Glomerular visceral epithelial cell (primary cell): ENCODE data around the gene NEO1.

Experiments
- DNase-seq: peaks from one replicate; pipeline ENCODE4 v3.0.0-alpha.2; 2016; ENCODE audit errors: extremely low spot score

Gene NEO1

DNA sequence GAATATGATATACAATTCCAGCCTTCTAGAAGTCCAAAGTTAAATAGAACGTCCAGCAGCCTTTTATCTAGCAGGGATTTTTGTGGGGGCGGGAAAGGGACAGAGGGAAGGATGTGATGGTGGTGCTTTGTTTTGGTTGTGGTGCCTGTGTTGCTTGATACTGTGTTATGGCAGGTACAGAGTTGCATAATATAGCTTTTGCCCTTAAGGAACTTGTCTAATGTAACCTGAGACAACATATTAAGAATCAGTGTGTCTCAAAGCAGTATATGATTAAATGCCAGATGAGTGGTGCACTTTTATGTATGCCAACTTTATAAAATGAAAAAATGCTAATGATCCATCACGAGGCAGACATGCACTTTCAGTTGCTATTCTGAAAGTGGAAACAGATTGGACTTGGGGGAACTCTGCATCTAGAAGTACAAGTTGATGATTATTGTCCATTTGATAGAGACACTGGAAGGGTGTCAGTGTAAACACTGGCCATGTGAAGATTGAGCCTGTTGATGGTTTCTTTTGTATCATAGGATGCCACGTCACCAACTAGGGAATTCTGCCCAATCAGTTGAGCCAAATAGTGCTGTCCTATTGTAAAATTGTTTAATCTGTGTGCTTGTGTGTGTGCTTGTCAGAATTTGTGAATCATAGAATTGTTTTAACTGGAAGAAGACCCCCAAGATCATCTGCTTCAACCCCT, 23.0 kb downstream of the NEO1 start:
- DNase-seq = no peak

- DNase-seq = no peak
Measured at GRCh38 chr15:73078291-73078690, 26.0 kb downstream of the NEO1 start.

DNA sequence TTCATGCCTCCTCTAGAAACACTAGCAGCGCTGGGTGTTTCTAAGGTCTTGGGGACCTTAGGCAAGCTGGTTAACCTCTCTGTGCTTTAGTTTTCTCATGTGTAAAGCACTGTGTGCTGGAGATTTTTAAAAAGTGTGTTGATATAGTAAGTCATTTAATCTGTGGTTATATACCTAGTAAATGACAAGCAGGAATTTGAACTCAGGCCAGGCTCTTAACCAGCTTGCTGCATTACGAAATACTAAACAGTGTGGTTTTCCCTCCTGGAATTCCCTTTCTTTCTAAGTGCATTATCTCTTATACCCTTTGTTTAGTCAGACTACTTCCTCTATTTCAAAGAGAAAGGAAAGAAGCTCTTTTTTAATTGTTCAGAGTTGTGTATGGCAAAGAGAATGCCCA, 26.5 kb downstream of the NEO1 start:
- peak; percentile 74 for DNase-seq

DNA sequence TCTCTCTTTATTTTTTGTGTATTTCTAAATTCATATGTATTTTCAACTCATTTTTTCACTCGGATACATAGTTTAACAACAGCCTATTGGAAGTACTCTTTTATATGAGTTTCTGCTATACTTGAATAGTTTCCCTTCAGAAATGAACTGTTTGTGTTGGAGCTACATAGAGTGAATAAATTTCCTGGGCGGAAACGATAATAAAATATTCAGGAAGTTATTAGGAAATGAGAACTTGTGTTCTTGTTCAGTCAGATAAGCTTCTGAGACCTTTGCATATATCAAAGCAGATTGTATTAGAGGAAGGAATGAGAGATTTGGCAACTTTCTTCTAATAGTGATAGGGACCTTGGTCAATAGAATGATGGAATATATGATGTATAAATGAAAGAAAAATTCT, 27.3 kb downstream of the NEO1 start:
- no peak for DNase-seq

DNA sequence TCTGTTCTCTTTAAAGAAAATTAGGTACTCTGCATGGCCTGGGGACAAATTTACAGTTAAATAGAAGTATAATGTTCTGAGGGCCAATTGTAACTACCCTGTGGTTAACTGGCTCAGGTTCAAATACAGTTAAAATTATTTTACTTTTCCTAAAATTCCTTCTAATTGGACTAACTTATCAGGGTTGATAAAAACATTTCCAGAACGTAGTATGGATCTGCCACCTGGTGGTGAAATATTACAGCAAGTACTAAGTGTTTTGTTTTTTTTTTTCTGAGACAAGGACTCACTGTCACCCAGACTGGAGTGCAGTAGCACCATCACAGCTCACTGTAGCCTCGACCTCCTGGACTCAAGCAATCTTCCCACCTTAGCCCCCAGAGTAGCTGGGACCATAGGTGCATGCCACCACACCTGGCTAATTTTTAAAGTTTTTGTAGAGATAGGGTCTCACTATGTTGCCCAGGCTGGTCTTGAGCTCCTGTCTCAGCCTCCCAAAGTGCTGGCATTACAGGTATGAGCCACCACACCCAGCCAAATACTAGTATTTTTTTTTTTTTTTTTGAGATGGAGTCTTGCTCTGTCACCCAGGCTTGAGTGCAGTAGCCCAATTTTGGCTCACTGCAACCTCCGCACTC, 29.2 kb downstream of the NEO1 start:
- peak; percentile 37 for DNase-seq

DNA sequence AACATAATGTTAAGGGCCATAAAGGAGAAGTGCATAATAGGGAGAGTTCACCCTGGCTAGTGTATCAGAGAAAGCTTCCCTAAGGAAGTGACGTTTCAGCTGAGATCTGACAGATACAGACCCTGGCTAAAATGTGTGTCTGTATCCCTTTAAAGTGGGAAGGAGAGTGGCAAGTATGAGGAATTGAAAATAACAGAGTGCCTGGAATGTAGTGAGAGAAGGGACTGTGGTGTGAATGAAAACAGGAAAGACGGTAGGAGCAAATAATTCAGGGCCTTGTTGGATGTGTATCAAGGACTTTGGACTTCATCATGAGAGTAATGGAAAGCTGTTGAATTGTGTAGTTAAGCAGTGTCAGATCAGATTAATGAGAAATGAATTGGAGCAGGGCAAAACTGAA, 30.5 kb downstream of the NEO1 start:
- no peak for DNase-seq

GRCh38 chr15:73087098-73087497, 34.8 kb downstream of the NEO1 start:
- DNase-seq = no peak

DNA sequence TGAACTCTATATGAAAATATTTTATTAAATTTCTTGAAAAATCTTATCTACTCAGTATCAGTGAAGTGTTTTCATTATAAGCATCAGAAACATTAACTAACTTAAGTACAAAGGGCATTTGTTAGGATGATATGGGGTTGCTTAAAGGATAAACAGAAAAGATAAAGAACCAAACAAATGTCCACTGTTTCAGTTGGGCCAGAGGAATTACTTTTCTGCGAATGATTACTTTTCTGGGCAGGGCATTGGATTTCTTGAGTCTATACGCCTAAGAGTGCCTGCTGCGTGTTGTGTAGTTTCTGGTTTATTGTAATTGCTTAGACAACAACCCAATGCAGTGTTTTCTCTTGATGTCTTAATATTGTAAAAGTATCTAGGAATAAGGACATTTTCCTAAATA, 52.8 kb downstream of the NEO1 start:
- no peak for DNase-seq

DNA sequence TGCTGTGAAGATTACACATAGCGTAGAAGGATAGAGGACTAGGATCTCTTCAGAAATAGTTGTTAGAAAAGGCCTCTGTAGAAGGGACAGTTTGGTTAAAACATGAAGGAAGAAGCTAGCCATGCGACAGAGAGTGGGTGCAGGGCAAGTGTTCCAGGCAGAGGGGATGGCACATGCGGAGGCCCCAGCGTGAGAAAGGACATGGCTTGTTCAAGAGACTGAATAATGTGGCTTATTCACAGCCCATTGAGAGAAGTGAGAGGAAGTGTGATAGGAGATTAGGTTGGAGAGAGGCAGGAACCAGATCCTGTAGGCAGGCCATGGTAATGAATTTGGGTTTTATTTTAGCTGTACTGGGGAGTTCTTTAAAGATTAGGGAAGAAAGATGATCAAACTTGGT, 56.4 kb downstream of the NEO1 start:
- no peak for DNase-seq

GRCh38 chr15:73109765-73110164, 57.5 kb downstream of the NEO1 start:
- DNase-seq = no peak

- no peak for DNase-seq
Measured at GRCh38 chr15:73110201-73110600, 57.9 kb downstream of the NEO1 start.

DNA sequence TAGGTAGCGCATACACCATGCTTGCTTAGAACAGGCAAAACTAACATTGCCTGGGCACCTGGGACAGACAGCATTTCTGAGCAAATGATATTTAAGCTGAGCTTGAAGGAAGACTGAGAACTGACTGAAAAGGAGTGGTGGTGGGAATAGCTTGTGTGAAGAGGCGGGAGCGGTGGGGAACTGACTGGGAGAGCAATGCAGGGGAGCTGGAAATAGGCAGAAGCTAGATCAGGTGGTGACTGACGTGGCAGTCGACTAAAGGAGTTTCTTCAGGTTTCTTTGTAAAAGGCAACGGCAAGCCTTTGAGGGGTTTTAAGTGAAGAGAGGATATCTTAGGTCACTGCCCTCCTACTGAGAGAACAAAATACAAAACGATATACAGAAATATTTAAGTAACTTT, 61.8 kb downstream of the NEO1 start:
- no peak for DNase-seq

- DNase-seq = no peak
Measured at GRCh38 chr15:73116164-73116563, 63.9 kb downstream of the NEO1 start.

DNA sequence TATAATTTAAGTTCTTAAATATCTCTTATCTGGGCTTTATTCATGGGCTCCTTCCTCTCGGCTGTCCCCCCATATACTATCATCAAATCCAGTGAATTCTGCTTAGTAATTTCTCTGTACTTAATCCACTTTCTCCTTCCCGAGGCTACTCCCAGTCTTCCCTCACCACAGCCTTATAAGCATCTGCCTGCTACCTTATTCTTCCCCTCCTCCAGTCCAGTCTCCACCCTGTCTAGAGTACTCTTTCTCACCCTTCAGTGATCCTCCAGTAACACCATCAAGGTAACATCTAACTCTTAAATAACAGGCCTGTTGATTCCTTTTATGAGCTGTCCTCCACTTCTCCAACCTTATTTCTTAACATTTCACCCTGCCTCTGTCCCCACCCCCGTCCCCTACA, 65.8 kb downstream of the NEO1 start:
- no peak for DNase-seq

- DNase-seq = no peak
Measured at GRCh38 chr15:73119478-73119877, 67.2 kb downstream of the NEO1 start.

DNA sequence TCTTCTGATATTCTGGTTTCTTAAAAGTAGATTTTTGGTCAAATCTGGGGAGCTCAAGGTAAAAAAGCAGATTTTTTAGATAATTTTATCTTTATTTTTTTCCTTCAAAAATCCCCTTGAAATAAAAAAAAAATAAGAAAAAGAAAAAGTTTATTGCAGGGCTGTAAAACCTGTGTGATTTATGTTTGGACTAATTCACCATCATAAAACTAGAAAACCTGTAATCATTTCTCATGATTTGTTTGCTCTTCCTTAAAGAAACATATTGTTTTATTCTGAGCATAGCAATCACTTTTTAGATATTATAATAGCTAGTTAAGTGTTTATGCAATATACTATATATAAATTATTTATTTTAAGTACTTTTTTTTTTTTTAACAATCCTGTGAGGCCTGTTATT, 68.0 kb downstream of the NEO1 start:
- no peak for DNase-seq

- DNase-seq = no peak
Measured at GRCh38 chr15:73125219-73125618, 73.0 kb downstream of the NEO1 start.

- DNase-seq = peak; percentile 33
Measured at GRCh38 chr15:73127302-73127936, 75.2 kb downstream of the NEO1 start.

GRCh38 chr15:73130830-73131229, 78.6 kb downstream of the NEO1 start:
- no peak for DNase-seq

DNA sequence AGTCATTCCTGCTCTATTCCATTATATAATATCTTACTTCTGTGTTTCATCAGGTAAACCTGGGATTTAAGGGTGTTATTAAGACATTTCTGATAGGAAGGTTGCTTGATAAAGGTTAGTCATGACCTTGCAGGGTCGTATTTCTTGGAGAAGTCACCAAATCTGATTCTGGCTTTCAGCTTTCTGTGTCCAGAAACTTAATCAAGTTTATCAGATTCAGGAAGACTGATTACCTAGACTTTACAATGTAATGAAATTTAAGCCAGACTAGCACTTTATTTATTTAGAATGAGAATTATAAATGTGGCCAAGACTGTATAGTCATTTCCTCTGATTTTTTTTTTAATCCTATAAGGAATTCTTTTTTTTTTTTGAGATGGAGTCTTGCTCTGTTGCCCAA, 81.9 kb downstream of the NEO1 start:
- no peak for DNase-seq

GRCh38 chr15:73139041-73139743, 86.9 kb downstream of the NEO1 start:
- DNase-seq = no peak

DNA sequence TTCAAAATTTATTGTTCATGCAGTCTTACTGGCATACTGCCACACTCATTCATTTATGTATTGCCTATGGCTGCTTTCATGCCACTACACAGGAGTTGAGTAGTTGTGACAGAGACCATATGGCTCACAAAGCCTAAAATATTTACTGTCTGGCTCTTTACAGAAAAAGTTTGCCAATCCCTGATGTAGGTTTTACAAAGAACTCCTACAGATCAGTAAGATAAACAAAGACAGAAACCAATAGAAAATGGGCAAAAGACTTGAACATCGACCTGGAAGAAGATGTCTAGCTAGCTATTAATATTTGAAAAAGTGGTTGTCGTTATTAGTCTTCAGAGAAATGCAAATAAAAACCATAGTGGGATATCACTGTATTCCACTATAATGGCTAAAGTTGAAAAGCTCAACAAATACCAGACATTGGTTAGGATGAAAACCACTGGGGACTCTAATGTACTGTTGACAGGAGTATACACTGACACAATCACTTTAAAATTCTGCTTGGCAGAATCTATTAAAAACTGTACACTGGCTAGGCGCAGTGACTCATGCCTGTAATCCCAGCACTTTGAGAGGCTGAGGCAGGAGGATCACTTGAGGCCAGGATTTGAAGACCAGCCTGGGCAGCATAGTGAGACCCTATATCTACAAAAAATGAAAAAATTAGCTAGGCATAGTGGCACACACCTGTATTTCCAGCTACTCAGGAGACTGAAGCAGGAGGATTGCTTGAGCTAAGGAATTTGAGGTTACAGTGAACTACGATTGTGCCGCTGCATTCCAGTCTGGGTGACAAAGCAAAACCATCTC, 87.7 kb downstream of the NEO1 start:
- no peak for DNase-seq
